GM21360 (cell line): Measurements from ENCODE around the gene ASIC4.

ENCODE experiments used
- ATAC-seq: cut with Tn5 transposase; IDR thresholded peaks from one replicate; pipeline ENCODE4 v1.9.1; 2021; ENCODE audit warnings: mild to moderate bottlenecking, moderate library complexity; ENCODE audit not compliant: unreplicated experiment

ASIC4 gene

DNA sequence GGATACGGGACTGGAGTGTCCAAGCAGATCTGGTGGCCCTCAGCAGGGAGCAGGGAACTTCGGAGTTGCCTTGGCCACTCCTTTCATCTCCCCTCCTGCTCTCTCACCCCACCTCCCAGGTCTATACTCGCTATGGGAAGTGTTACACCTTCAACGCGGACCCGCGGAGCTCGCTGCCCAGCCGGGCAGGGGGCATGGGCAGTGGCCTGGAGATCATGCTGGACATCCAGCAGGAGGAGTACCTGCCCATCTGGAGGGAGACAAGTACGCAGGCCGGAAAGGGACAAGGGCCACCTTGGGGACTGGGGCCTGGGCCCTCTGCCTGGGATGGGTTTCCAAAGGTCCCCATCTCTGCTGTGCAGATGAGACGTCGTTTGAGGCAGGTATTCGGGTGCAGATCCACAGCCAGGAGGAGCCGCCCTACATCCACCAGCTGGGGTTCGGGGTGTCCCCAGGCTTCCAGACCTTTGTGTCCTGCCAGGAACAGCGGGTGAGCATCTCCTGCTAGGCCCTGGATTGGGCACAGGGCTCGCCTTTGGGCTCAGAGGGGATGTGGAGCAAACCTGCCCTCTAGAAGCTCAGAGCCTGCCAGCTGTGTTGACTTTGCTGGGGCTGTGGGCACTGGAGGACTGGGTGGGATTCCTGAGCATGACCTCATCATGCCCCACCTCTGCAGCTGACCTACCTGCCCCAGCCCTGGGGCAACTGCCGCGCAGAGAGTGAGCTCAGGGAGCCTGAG, 17.5 kb downstream of the ASIC4 start:
- no peak for ATAC-seq

DNA sequence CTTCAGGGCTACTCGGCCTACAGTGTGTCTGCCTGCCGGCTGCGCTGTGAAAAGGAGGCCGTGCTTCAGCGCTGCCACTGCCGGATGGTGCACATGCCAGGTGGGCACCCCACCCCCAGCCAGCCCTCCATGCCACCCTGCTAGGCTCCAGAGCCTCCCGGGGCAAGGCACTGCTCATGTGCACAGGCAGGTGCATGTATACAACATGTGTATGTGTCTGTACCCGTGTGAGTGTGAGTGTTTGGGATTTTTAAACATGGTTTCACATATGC, 18.0 kb downstream of the ASIC4 start:
- no peak for ATAC-seq

DNA sequence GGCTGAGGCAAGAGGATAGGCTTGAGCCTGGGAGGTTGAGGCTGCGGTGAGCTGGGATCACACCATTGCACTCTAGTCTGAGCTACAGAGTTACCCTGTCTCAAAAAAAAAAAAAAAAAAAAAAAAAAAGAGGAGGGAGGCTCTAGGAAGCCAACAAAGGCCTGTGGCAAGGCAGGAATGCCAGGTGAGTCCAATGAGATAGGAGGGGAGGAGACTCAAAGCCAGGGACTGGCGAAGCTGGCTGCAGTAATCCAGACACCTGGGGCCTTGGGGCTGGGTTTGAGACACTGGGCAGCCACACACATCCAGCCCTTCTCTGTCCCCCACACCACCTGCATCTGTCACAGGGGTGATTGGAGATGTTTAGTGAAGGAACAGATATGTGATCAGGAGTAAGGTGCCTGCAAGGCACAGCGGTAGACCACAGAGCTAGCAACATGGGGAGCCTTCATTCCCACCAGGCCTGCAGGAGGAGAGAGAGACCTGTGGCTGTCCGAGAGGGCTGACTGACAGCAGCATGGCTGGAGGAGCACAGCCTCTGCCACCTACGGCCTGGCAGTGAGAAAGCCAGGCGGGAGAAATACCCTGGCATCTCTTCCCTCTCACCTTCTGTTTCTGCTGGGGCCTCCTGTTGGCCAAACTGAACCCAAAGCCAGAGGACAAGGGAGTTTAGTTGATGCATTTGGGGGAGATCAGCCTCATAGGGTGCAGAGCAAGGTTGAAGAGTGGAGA, 19.8 kb downstream of the ASIC4 start:
- no peak for ATAC-seq

DNA sequence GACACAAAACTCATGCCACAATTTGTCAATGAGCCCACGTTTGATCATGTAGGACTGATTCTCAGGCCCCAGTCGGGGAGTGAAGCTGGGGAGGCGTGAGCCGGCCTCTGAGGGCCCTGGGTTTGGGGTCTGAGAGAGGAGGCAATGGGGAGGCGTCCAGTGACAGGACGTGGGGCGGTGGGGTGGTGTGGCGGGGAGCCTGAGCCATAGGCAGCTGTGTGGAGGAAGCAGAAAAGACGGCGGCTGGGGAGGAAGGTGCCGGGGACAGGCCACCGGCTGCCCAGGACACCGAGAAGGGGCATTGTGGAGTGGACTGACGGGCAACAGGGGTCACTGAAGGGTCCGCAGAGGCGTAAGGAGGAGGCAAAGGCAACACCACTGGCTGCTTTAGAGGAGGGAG, 22.1 kb downstream of the ASIC4 start:
- no peak for ATAC-seq

DNA sequence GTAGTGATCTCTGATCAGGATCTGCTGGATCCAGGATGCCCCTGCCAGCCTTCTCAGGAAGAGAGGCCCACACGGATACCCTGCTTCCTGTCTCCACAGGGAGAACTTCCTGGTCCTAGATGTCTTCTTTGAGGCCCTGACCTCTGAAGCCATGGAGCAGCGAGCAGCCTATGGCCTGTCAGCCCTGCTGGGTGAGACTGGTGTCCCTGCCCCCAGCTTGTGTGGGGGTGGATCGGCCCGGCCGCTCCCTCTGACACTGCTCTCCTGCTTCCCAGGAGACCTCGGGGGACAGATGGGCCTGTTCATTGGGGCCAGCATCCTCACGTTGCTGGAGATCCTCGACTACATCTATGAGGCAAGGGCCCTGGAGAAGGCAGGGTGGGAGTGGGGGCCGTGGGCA, 22.7 kb downstream of the ASIC4 start:
- no peak for ATAC-seq

DNA sequence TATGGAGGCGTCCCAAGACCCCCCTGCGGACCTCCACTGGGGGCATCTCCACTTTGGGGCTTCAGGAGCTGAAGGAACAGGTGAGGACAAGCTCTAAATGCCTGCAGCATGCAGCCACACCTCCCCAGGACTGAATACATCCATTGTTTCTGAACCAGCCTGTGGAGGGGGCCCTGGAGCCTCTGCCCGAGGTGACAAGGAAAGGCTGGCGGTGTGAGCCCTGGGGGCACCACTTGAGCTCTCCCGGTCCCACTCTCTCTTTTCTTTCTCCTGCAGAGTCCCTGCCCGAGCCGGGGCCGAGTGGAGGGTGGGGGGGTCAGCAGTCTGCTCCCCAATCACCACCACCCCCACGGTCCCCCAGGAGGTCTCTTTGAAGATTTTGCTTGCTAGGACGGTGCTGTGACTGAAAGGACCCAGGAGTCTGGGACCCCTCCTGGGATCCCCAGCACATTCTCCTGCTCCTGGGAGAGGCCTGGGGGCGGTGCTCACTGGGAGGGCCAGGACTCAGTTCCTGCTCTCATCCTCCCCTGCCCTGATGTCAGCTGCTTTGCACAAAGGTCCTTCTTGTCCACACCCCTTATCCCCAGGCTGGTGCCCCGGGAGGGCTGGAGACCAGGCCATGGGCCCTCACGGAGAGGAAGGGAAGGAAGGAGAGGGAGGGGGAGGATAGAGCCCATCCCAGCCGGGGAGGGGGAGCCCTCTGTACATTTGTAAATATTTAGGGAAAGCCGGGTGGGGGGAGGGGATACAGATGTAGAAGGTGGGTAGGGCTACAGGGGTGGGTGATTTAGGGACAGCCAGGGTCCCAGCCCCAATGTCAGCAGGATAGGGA, 23.6 kb downstream of the ASIC4 start:
- ATAC-seq, result no peak

DNA sequence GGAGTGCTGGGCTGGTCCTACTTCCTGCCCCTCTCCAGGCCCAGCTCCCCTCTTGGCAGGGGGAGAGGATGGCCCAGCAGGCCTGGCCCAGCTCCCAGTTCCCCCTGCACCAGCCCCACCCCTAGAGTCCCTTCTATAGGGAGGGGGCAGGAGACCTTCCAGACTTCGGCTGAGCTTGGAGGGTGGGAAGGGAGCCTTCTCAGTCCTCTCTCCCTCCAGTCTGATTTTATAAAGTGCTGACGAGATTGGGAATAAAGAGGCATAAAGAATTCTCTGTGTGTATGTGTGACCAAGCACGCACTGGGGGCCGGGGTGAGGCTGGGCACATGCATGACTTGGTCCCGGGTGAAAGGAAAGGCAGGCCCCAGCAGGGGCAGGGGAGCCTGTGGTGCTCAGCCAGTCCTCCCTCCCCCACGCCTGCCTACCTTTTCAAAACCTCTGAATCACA, 24.2 kb downstream of the ASIC4 start:
- no peak for ATAC-seq

DNA sequence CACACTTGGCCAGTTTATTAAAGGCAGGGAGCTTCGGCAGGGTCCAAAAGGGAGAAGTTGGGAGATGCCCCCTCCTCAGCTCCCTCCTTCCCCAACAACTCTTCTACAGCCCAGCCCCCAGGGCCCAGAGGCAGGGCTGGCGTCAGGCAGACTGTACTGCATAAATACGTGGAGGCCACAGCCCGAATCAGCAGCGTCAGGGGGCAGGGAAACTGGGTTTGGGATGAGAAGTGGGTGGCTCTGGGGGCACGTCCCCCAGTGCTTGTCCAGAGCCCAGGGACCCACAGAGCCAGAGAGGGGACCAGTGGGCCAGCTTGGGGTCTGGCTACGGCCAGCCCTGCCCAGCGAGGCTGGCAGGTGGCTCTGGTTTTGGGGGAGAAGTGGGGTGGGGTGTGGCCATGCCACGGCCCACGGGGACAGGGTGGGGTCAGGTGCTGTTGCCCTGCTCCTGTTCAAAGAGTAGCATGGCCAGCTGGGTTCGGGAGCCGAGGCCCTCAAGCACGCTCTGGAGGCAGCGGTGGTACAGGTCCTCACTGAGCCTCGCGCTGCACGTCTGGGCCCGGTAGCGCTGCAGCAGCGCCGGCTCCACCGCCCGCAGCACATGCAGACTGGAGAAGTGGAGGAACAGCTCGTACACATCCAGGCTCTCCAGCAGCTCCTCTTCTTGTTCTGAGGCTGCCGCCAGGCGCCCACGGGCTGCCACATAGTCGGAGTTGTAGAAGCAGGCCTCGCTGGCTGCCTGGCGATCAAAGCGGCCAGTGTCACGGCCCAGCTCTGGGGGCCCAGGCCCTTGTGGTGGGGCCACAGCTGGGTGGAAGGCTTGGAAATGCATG, 24.9 kb downstream of the ASIC4 start:
- ATAC-seq, result no peak

DNA sequence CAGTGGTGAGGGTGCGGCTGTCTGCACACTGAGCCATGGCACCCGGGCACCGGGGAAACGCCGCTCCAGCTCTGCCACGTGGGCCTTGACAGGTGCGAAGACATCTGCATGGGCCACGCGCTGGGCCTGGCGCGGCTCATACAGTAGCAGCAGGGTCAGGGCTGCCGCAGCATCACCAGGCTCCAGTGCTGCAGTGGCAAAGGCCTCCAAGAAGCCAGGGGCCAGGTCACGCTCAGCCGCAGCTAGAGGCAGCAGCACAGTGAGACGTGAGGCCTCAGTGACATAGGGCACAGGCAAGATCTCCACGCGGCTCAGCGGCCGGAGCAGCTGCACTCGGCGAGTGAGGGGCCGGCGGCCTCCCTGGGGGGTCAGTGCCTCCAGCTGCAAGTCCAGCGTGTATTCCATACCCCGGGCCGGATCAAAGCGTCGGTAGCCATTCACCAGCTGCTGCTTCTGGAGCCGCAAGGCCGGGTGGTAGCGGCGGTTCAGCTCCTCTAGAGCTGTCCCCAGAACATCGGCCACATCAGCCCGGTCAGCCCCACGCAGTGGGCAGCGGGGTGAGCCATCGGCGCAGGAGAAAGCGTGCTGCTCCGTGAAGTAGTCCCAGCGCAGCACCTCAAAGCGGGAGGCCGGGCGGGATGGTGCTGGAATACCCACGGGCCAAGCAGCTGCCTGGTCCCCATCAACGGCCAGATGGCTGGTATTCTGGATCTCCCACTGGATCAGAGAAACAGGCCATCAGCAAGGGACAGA, 25.8 kb downstream of the ASIC4 start:
- no peak for ATAC-seq

DNA sequence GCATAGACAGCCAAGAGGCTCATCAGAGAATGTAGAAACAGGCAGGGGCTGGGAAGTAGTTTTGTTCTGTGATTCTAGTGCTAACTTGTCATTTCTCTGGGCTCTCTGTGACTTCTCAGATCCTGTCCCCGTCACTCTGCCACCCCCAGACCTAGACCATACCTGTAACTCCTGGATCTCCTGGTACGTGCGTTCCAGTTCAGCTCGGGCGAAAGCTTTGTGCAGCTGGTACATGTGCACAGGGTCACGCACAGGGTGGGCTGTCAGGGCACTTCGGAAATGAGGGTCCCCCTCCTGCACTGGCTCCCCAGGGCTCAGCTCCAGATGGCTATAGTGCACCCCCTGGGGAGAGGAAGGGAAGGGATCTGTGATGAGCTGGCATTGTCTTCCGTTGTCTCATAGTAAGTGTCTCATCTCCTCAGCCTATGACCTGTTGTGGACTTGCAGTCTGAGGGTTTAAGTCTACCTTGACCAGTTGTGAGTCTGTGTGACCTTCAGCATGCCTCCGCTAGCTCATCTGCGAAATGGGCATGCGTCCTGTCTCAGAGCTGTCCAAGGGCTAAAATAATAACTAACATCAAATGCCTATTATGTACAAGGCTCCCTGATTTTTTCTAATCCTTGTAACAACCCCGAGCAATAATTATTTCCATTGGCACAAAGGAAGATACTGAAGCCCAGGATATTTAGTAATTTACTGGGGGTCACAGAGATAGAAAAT, 26.7 kb downstream of the ASIC4 start:
- no peak for ATAC-seq

DNA sequence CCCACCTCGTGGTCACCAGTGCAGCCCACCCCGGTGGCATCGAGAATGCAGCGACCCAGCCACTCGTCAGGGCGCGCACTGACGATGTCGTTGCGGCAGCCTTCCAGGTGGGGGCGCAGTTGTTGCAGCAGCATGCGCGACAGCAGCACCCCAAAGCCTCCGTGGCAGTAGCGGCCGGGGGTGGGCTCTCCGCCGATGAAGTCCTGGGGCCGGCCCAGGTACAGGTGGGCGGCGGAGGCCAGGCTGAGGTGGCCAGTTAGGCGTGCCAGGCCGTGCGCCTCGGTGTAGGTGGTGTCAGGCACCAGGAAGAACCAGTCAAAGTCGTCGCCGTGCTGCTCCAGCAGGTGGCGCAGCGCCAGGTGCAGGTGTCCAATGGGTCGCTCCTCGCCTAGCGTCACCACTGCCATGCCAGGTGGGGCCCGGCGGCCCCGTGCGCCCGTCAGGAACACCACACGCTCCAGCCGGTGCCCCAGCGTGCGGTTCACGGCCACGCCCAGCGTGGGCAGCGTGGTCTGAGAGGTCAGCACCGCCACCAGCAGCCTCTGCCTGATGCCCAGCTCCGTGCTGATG, 27.4 kb downstream of the ASIC4 start:
- ATAC-seq, result peak; percentile 42

DNA sequence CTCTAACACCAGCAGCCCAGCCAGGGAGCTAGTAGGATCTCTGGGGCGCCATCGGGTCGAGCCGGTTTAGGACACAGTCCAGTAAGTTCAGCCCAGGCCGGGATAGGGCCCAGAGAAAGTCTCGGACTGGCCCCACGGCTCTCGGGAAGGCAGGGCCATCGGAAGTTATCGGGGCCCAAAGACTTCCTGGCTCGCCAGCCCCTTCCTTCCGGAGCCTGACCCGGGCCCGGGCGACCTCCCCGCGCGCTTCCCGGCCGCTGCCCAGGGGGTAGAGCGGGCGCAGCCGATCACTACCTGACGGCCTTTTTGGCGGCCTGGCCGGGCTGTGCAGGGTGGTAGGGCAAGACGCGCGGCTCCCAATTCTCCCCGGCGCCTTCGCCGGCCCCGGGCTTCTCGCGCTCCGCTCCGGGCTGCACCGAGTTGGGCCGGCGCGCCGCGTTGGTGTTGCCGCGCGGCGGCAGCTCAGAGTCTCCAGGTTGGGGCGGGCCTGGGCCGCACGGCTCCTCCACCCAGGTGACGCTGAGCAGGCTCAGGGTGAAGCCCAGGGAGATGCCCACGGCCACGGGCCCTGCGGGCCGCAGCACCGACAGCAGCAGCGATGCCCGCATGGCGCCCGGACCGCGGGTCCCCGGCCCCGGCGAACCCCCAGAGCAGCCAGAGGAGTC, 28.8 kb downstream of the ASIC4 start:
- peak; percentile 36 for ATAC-seq

DNA sequence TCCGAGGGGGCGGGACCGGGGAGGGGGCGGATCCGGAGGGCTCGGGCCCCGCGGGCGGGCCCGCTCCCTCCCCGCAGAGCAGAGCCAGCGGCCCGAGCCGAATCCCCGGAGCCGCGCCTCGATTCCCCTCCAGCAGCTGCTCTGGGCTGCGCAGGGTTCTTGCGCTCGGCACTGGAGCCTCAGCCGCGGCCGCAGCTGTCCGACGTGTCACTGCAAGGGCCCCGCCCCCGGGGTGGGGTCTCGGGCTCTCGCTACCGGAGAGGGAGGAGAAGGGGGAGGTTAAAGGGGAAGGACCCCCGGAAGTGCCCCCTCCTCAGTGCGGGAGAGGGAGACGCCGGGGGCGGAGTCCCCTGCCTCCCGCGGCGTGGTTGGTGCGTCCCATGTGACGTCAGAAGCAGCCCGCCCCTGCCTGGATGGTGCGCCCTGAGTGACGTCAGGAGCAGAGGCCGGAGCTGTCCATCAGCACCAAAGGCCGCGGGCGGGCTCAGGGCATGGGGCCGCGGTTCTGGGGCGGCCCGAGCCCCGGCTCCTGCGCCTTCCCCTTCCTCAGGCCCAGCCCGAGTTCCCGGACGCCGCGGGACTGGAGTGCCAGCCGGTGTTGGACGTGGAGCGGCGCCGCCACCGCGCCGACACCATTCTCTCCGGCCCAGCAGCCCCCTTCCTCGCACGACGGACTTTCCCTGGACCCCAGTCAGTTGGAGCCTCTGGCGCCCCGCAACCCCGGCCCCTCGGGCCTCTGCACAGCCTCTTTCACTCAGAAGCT, 29.5 kb downstream of the ASIC4 start, which contains the start of the genes CHPF and TMEM198:
TSS of gene CHPF (minus strand) at position 214 of the 763 bp plus-strand sequence. CDS start 271 bp downstream, outside the sequence.
TSS of gene TMEM198 (plus strand) at position 433 of the 763 bp plus-strand sequence. CDS start 700 bp downstream, outside the sequence.
- ATAC-seq, result peak; percentile 75

DNA sequence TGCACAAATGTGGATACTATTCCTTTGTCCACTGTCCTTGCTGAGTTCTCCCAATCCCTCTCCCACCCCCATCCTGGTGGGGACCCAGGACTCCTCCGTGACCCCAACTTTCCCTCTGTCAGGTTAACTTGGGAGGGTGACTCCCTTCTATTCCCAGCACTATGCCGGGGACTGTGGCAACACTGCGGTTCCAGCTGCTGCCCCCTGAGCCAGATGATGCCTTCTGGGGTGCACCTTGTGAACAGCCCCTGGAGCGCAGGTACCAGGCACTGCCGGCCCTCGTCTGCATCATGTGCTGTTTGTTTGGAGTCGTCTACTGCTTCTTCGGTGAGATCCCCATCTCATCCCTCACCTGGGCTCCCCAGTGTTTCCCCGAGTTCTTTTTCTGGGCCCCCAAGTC, 30.3 kb downstream of the ASIC4 start:
- ATAC-seq, result no peak

DNA sequence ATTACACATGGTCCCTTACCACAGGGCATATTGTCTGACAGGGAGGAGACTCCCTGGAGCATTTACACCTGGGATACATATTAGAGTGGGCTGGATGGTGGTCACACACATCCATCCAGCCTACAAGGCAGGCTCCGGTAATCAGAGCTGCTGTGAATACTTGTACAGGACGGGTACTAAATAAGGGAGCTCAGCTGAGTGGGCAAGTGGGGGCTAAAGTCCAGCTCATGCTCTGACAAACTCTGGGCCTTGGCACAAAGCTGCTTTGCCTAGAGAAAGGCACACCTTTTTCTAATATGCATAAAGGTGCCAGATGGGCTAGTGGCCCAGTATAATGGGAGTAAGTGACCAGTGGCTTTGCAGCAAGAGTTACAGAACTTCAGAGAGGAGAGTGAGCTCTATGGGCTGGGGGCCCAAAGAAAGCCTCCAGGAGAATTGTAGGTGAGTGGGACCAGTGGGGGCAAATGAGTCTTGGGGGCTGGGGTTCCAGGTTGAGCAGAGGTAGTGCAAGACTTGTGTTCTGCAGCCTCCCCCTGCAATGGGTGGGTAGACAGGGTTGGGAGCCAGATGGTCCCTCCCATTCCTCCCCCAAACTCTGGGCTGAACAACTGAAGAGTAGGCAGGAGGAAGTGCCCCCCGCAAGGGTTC, 31.1 kb downstream of the ASIC4 start:
- no peak for ATAC-seq

DNA sequence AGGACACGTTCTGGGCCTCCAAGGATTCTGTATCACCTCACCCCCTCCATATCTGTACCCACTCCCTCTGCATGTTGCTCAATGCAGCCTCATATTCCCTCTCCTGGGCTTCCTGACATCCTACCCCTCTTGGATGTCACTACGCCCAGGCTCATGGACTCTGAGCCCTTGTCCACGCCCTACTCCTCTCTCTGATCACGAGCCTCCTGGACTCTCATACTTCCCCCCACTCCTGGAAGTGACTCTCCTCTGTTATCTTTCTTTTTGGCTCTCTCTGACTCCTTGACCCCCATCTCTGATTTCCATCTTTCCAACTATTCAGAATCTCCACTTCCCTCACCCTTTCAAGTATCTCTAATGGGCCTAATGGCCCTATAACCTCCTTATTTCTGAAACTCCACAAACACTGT, 31.7 kb downstream of the ASIC4 start:
- ATAC-seq, result no peak

DNA sequence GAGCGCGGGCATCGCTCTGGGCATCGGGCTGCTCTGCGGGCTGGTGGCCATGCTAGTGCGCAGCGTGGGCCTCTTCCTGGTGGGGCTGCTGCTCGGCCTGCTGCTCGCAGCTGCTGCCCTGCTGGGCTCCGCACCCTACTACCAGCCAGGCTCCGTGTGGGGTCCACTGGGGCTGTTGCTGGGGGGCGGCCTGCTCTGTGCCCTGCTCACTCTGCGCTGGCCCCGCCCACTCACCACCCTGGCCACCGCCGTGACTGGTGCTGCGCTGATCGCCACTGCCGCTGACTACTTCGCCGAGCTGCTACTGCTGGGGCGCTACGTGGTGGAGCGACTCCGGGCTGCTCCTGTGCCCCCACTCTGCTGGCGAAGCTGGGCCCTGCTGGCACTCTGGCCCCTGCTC, 33.3 kb downstream of the ASIC4 start:
- no peak for ATAC-seq
